GM18502 (cell line): Measurements from ENCODE around the gene PFDN1.
"Not testable (repeated sequence)": the region's sequence is repeated elsewhere in the genome, so short reads cannot be mapped to it uniquely, and the experiment has no call there.

Experiments used
- ATAC-seq: cut with Tn5 transposase; IDR thresholded peaks from one replicate; pipeline ENCODE4 v1.9.1; 2021; ENCODE audit warnings: mild to moderate bottlenecking; ENCODE audit not compliant: unreplicated experiment, poor library complexity

Gene PFDN1, protein sequence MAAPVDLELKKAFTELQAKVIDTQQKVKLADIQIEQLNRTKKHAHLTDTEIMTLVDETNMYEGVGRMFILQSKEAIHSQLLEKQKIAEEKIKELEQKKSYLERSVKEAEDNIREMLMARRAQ

DNA sequence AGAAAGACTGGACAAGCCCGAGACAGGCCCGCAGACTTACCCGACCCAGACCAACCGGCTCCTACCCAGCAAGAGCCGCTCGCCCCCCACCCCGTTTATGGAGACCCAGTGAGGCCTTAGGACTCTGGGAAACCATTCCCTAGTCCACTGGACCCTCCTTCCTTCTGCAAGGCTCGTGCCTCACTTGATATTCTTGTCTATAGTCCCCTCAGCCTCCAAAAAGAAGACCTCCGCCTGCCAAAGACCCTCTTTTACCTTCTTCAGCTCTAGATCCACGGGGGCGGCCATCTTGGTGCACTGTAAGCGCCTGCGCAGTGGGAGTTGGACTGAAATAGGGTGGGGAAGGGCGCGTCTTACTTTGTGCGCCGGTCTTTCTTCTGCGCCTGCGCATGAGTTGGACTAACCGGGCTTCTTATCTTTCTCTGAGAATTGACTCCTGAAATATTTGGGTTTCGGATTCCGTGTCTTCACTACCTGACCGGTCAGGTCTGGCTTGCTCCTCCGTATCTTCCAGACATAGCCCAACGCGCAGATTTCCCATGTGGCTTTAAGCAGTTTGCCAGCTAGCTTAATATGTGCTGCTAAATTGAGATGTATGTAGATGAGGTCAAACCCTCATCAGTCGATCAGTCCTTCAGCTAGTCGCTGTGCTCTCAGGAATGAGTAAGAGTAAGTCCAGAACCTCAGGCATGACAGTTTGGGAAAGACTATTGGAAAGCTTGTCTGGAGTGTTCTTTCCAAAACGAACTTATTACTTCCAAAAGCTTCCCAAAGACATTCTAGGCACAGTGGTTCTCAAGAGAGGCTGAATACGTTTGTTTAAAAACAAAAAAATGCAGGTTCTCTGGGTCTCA, at the start of gene PFDN1:
Gene PFDN1, minus strand, starts transcription at position 316 of the 854 bp plus-strand sequence. Its CDS starts 28 bp downstream, at position 288.
- peak; percentile 95 for ATAC-seq

DNA sequence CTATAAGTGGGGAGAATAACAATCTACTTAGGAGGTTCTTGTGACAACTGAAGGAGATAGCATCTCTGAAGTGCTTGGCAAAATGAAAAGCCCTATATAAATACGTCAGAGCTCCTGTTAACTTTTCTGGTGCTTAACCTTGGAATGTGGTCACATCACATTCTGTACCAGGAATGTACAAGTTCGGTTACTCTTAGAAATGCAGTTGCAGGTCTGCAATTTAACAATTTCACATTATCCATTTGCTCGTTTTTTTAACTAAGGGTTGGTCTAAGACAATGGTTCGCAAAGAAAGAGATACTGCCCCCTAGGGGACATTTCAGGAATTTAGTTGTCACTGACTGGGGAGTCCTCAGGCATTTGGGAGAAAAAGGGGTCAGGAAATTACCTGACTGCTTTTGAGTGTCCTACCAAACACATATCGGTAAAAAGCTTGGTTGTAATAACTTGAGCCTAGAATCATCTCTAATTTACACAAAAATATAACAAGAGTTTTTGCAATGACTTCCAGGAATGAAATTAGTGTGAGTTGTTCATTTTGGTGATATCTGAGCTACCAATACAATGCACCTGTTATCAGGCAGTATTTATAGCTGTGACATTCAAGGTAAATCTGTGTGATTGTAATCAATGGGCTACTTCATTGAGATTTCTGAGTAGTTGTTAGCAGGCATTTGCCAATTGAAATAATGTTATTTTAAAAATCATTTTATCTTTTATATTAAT, 48.9 kb upstream of the PFDN1 start:
- ATAC-seq, result peak; percentile 70

DNA sequence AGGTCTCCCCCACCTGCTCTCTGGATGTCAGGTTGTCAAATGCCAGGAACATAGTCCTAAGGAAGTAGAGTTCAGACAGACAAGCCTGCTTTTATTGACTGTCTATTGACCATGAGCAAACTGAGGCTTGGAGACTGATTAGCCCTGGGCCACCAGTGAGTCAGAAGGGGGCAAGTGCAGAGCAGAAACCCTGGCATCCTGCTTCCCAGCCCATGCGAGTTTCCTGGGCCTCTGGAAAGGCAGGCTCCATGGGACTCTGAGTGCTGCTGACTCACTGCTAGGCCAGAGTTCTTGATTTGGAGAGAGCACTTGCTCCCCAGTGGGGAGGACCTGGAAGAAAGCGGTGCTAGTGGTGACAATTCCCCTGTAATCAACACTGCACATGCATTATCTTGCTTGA, 46.3 kb upstream of the PFDN1 start:
- ATAC-seq, result no peak

DNA sequence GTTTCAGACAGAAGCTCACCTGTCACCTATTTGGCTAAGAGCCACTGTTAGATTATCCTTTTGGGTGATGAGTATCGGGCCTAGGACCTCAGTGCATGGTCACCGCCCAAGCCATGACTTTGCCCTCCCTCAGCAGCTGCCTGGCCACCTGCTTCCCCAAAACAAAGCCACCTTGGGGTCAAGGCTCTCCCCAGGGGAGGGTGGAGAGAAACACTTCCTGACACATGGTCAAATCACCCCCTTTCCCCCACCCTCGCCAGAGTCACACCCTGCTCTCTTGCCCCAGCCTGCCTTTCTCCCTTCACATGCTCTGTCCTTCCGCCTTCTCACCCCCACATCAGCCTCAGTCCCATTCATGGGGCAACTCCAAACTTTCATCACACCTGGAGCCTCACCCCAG, 45.2 kb upstream of the PFDN1 start:
- ATAC-seq, result no peak

DNA sequence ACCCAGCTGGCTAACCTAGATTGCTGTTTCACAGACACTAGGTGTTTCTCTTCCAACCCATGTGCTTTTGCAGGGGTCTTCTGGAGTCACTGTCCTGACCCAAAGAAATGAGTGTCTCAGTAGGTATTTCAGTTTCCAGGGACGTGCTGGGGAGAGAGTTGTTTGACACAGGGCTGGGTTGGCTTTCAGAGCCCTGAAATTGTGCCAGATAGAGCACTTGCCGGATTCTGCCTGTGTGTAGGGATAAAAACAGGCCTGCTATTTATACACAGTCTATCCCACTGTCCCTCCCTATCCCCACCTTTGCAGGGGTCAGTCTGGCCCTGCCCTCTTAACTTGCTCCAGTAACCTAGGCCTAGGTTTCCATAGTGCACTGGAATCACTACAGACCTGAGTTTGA, 44.5 kb upstream of the PFDN1 start:
- ATAC-seq, result no peak

DNA sequence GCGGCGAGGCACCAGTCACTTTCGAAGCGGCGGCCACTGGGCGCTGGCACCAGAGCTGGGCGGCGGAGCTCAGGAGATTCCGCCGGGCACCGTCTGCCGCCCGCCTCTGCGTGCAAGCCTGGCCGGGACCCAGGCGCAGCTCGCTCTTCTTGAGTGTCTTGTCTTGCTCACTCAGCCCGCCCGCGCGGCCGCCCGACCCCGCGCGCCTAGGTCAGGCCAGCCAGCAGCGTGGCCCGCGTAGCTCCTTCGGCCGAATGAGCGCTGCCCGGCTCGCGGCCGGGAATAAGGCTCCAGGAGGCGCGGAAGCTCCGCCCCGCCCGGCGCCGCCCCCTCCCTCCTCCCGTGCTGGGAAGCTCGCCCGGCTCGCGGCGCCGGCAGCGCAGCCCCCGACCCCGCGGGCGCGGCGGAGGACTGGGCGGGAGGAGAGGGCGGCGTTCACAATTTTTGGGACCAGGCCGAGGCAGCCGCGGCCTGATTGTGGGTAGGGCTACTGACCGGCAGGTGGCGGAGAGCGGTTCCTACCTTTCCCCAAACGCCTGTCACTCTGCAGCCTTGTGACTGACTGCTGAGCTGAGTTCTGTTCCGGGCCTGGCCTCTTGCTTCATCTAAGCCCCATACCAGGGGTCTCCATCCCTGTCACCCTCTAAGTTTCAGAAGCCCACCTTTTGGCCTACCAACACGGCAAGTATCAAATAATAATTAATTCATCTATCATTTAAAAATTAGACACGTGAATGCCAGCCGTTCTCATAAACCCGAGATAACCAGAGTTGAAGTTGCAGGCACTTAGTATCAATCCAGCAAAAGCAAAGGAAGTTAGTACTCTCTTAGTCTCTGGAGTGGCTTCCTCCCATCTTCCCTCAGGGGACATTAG, 43.7 kb upstream of the PFDN1 start, which contains the start of gene HBEGF:
Gene HBEGF, minus strand, starts transcription at position 256 of the 874 bp plus-strand sequence. CDS start 275 bp downstream, outside the sequence.
- peak; percentile 77 for ATAC-seq

DNA sequence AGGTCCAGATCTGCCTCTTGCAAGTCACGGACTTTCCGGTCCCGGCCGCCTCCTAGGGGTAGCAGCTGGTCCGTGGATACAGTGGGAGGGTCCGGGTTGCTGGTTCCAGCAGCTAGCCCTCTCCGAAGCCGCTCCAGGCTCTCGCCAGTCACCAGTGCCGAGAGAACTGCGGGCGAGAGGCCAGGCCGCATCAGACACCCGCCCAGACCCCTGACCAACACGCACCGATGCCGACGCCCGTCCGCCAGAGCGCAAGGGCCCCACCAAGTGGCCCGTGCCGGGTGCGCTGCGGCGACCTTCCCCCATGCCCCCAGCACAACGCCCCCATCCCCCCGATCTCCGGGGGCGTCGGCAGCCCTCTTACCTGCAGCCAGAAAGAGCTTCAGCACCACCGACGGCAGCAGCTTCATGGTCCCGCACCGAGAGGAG, 43.0 kb upstream of the PFDN1 start:
- no peak for ATAC-seq

DNA sequence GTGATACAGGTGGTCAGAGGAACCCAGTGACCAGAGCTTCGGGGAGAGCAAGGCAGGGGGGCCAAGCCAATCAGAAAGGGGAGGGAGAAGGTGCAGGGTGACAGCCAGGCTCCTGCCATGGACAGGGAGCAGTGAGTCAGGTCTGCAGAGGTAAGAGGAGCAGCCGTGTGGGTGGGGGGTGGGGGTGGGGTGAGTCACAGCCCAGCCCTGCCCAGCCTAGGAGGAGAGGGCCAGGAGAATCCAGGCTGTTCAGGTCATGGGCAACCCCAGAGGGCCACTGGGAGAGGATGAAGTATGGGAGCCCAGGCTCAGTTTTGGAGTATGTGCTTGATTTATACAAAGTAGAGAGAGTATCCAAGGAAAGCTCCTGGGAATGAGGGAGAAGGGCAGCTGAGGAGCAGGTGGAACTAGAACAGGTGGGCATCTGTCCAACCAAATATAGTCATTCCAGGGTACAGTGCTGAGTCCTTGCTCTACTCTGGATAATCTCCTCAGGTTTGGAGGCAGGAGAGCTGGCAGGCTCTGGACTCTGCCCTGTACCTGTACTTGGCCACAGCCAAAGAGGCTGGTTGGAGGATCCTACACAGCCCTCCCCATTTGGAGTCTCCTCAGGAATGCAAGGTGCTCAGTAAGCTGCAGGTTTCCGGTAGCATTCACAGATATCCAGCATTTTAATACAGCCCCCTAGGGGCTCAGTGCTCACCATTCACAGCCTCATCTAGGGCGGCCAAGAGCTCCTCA, 42.0 kb upstream of the PFDN1 start:
- no peak for ATAC-seq

DNA sequence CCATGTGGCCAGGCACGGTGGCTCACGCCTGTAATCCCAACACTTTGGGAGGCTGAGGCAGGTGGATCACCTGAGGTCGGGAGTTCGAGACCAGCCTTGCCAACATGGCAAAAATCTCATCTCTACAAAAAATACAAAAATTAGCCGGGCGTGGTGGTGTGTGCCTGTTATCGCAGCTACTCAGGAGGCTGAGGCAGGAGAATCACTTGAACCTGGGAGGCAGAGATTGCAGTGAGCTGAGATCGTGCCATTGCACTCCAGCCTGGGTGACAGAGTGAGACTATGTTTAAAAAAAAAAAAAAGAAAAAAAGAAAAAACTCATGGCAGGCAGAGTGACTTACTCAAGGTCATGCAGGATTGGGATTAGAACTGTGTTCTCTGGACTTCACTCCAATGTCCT, 40.9 kb upstream of the PFDN1 start:
- not testable (repeated sequence) for ATAC-seq

DNA sequence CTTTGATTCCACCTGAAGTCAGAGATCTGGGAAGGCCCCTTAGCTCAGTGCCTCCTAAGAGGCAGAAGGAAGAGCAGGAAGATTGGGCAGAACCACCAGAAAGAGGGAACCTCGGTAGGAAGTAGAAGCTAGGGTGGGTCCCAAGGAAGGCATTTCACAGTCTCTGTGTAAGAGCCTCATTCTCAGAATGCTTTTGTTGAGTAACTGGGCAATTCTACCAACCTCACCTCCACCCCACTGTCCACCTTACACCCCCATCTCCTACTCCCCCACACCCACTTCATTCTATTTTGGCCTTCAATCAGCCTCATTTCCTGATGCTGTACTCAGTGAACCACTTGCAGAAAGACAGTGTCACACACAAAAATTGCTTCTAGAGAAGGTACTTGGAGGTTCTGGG, 40.0 kb upstream of the PFDN1 start:
- ATAC-seq, result no peak

DNA sequence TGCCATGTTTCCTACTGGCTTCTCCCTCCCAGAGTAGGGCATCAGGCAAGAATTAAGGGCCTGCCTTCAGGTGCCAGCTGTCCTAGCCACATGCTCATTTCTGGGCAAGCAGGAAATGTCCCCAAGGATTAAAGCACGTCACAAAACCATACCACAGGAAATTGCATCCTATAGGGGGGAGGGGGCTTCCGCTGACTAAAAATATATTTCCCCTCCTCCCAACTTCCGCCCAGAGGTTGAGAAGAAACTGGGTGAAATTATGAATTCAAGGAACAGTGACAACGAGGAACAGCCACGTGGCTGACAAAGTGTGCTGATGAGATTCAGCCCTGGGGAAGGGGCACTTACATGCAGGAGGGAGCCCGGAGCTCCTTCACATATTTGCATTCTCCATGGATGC, 39.4 kb upstream of the PFDN1 start:
- ATAC-seq, result no peak

DNA sequence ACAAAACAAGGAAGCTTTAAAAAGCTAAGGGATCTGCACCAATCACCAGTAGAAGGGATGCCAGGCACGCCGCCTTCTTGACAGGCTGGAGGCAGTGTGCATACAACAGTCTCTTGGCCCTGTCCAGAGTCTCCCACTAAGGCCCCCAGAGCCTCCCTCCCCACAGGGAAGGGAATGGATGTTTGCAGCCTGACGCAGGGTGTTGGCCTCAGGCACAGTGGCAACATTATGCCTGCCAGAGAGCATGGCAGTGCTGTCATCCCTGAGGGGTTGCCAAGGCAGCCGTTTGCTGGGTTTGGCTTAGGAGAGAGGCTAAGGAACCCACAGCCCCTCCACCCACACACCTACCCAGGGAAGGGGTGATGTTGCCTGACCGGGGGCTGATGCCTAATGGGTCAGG, 38.7 kb upstream of the PFDN1 start:
- ATAC-seq, result no peak

DNA sequence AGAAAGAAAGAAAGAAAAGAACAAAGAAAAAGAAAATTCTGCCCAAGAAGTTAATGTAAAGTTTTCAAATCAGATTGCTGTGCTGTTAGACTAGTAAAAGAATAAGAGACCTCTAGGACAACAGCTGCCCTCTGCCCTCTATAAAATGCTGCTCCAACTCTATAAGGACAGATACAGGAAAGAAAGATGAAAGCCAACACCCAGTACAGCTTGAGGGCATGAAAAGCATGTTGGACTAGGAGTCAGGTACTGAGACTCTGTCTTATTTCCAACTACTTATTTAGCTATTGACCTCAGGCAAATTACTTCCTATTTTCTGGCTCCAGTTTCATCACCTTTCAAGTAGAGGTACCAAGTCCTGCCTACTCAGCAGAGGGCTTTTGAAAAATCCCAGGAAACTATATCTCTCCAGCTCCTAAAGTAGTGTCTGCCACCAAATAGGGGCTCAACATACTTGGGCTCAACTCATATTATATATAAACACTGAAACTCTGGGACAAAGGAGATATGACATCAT, 37.8 kb upstream of the PFDN1 start:
- ATAC-seq, result no peak

DNA sequence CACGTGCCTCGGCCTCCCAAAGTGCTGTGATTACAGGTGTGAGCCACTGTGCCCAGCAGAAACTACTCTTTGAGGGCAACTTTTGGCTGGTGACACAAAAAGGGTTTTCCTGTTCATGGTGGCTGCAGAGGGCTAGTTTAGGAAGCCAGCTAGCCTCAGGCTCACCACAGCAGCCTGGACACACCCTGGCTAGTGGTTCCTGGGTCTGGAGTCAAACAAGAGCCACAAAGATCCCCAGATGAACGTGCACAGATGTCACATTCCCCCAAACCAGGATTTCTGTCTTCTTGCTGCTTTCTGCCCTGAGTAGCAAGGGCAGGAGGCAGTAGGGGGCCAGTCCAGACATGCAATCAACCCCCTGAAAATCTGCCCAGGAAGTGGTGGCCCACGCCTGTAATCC, 36.7 kb upstream of the PFDN1 start:
- no peak for ATAC-seq

DNA sequence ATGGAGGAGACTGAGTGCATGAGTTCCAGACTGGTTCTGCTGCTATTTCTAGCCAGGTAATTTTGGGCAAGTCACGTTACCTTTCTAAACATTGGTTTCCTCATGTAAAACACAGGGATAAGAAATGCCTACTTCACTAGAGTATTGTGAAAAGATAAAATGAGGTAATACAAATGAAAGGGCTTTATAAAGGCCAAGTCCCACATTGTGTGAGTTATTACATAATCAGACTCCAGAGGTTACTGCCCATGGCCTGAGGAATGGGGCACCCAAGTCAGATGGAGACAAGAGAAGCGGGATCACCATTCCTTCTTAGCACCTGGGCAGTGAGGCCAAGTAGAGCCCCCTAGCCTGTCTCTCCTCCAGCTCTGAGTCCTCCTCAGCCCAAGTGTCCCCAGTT, 36.0 kb upstream of the PFDN1 start:
- ATAC-seq, result no peak

DNA sequence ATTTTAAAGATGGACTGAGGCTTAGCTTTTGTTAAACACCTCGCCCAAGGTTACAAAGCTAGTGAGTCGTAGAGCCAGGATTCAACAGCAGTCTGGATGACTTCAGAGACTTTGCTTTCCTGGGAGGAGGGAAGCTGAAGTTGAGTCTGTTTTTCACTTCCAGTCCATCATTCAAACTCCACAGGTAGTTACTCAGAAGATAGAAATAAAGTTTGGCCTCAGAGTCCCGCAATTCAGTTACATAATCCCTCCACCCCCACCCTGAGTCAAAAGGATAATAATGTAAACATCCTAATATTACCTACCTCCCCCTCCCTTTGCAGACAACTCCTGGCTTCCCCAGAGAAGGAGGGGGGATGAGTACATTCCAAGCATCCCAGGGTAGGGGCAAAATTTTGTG, 35.4 kb upstream of the PFDN1 start:
- ATAC-seq, result no peak

DNA sequence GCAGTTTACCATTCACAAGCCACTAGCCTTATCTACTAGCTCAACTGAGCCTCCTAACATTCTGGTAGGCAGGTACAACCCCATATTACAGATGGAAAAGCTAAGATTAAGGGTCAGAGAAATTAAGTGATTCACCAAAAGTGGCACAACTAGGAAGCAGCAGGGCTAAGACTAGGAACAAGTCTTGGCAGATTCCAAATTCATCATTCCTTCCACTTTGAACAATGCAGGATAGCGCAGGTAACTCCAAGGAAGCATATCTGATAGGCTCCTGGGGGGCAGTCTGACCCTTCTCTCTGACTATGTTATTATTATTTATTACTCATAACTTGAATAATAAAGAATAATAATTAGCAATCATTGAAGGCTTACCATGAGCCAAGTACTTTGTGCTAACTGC, 35.0 kb upstream of the PFDN1 start:
- no peak for ATAC-seq

DNA sequence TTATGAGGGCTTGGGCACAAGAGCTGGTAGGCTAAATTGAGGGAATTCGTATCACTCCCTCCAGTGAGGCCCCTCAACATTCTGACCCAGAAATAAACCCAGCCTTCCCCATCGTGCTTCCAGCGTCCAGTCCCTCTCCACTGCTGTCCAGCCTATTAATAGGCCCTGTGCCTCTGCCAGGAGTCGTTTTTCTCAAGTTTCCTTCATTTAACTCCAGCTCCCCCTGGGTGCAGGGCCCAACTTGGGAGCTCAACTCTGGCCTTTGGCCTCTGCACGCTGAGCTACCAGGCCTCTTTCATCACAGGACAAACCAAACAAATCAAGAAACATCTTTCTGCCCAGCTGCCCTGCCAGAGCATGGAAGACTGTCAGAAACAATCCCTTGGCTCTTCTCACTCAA, 33.5 kb upstream of the PFDN1 start:
- no peak for ATAC-seq

DNA sequence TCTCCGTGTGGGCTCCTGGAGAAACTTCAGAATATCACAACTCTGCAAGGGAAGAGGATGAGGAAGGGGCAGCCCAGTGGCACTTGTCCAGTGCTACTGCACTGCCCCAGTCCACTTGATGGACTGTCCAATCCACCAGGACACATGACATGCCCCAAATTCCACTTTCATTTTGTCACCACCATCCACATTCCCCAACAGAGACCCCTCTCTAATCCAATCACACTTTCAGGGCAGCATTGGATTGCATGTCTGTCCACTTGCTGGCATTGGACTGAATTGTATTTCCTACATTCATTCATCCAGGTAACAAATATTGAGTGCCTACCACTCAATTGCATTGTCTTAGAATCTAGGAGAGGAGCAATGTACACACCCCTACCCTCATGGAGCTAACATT, 28.7 kb upstream of the PFDN1 start:
- no peak for ATAC-seq
